HTR-8/SVneo (cell line): ENCODE data around the gene NPR2.

Source experiments
- DNase-seq: peaks from one replicate; pipeline ENCODE4 v3.0.0; 2011; ENCODE audit warnings: low spot score, mixed read lengths; ENCODE audit not compliant: insufficient read length
- FAIRE-seq: peaks from 2 replicates; lab custom pipeline; 2011; peaks lifted over from hg19 to GRCh38; lab: Jason Lieb, UNC

Gene NPR2

GRCh38 chr9:35797311-35798109 is 6.1 kb downstream of the NPR2 start:
- no peak for DNase-seq
- FAIRE-seq = no peak

- FAIRE-seq = no peak
- DNase-seq = no peak
Measured at GRCh38 chr9:35798658-35799374, 7.4 kb downstream of the NPR2 start.

GRCh38 chr9:35800530-35800929 is 9.1 kb downstream of the NPR2 start:
- FAIRE-seq (no peak), DNase-seq (no peak)

DNA sequence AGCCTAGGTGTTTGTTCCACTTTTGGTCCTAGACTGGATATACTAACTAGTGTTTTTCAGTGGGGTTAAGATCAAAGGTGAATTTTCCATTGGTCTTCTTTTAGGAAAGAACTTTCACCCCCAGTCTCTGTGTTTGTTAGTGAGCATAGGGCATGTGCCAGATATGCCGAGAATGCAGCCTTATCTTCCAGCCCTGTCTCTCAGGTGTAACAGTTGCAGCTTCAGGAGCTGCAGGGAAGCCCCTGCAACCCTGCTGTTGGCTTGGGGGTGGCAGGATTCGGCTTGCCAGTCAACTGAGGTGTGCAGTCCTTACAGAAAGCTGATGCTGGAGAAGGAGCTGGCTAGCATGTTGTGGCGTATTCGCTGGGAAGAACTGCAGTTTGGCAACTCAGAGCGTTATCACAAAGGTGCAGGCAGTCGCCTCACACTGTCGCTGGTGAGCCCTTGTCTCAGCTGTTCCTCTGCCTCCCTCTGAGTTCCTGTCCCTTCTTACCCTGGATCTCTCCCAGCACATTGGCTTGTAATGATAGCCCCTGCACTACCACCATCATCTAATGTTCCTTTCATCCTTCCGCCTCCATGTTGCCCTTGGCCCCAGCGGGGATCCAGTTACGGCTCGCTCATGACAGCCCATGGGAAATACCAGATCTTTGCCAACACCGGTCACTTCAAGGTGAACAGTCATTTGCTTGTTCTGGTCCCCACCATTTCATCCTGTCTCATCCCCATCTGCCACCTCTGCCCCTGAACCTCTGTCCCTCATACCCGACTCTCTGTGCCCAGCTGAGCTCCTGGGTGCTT is 10.1 kb downstream of the NPR2 start:
- DNase-seq (no peak), FAIRE-seq (no peak)

DNA sequence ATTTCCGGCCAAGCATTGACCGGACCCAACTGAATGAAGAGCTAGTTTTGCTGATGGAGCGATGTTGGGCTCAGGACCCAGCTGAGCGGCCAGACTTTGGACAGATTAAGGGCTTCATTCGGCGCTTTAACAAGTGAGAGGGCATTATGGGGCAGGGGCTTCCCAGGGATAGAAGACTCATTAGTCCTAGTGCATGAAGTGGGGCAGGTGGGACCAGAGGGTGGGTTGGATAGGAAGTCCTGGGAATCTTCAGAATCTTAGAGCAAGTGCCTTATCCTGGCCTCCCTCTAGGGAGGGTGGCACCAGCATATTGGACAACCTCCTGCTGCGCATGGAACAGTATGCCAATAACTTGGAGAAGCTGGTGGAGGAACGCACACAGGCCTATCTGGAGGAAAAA is 14.7 kb downstream of the NPR2 start:
- FAIRE-seq (no peak), DNase-seq (no peak)

DNA sequence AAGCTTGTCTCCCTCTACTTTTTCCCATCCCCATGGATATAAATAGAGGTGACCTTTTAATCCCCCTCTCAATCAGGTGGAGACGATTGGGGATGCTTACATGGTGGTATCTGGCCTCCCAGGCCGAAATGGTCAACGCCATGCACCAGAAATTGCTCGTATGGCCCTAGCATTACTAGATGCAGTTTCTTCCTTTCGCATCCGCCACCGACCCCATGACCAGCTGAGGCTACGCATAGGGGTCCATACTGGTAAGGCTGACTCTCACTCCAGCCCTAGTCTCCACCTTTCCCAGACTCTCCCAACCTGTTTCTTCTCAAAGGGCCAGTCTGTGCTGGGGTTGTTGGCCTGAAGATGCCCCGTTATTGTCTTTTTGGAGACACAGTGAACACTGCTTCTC is 17.0 kb downstream of the NPR2 start:
- DNase-seq (no peak), FAIRE-seq (no peak)

- DNase-seq = no peak
- FAIRE-seq = no peak
Measured at GRCh38 chr9:35810122-35810521, 18.7 kb downstream of the NPR2 start.

- FAIRE-seq (no peak), DNase-seq (no peak)
Measured at GRCh38 chr9:35811381-35812024, 20.1 kb downstream of the NPR2 start.

DNA sequence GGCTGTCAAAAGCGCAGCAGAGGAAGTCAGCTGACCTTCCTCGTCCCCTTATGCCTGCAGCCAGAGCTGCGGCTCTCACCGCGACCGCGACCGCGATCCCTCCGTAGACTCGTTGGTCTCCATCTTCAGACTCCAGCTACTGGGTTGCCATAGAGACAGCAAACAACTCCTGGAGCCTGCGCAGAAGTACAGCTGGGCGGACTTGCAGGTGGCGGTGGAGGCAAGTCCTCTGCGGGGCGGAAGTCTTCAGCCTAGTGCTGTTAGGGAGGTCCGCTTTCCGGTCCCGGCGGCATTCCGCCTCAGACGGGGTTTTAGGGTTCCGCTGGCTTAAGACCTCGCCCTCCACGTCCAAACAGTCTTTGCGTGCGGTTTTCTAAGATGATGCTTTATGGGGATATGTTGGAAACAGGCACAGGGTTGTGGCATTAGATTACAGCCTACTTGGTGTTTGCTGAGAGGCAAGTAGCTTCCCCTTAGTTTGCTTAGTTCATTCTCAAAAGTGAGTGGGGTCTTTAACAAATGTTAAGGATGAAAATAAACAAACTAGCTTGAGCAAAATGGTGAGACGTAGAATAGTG is 20.7 kb downstream of the NPR2 start, which contains the start of gene SPAG8:
Gene SPAG8 (minus strand): TSS at position 238 of the 578 bp plus-strand sequence. CDS start 115 bp downstream, at position 123.
- DNase-seq = peak; percentile 88
- peak; percentile 82 for FAIRE-seq

DNA sequence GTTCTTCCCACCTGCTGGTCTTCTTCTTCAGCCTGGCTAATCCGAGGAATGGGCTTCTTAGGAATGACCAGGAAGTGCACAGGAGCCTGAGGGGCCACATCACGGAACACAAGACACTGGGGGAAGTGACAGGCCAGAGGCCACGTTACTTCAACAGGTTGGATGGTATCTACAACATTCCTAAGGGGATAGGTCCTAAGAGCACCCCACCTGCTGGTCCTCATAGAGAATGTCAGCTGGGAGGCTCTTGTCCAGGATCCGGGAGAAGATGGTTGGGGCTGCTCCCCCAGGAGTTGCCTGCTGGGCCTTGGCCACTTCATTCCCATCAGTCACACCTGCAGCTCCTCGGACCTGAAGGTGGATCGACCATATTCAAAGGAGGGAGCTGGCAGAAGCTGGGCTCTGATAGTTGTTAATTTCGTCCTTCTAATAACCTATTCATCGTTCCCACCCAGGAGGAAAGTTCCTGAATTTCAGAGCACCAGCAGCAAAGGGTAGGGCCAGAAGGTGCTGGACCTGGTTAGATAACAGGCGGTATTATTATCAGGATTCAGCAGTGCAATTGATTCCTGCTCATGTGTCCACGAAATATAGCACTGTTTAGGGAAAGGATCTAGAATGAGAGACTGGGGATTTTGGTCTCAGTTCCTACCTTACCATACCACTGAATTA is 22.2 kb downstream of the NPR2 start:
- DNase-seq (no peak), FAIRE-seq (no peak)

- DNase-seq (no peak), FAIRE-seq (no peak)
Measured at GRCh38 chr9:35814106-35814840, 22.9 kb downstream of the NPR2 start.

- DNase-seq = peak; percentile 88
- FAIRE-seq = no peak
Measured at GRCh38 chr9:35814841-35815543, 23.6 kb downstream of the NPR2 start, which contains the start of gene HINT2. HINT2 (minus strand) TSS chr9:35815042; CDS start chr9:35814979, 63 bp downstream.

- FAIRE-seq (no peak), DNase-seq (no peak)
Measured at GRCh38 chr9:35816708-35817107, 25.3 kb downstream of the NPR2 start.

GRCh38 chr9:35818341-35818740 is 26.9 kb downstream of the NPR2 start:
- FAIRE-seq (no peak), DNase-seq (no peak)

DNA sequence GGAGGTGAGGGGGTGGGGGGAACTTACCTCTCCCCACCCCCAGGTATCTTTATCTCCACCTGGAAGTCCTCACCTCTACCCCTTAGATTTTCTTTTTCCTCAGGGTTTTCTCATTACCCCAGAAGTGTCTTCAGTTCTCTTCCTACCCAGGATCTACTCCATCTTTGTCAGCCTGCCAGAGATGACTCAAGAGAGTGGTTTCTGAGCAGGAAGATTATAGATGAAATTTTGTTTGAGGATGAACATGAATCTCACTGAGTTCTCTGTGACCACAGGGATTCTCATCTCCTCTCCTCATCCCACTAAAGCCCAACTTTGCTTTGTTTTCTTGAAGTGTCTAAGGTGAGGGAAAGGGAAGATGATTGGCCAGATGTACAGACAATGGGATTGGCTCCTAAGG is 28.7 kb downstream of the NPR2 start:
- DNase-seq (no peak), FAIRE-seq (no peak)

DNA sequence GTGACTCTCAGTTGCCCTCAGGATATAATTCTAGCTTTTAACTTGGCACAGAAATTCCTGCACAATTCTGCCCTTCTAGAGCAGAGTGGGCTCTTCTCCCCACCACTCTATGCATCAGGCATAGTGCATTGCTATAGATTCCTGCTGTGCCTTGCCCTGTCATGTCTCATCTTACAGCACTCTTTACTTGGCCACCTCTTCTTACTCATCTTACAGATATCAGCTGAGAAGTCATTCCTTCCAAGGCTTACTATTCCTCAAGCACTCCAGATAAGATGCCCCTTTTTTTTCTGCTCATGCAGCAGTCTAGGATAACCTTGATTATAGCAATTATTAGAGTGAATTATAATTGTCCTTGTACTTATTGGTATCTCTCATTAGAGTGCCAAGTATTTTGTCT is 31.5 kb downstream of the NPR2 start:
- DNase-seq = no peak

GRCh38 chr9:35826071-35826701 is 34.8 kb downstream of the NPR2 start:
- peak; percentile 49 for DNase-seq
- no peak for FAIRE-seq

More for the DNA sequence above, 31.5 kb downstream of the NPR2 start:
- no peak for FAIRE-seq
